DMS153 treated with DMSO at 0.1 percent for 48 hours (cell line): ENCODE data around the gene SP4.
A peak's percentile ranks its signal among the peaks of the same experiment; 100 is the strongest.
"Not testable (repeated sequence)": the region's sequence is repeated elsewhere in the genome, so short reads cannot be mapped to it uniquely, and the experiment has no call there.

Experiments
- DNase-seq: peaks from one replicate; lab custom pipeline; 2025; ENCODE audit not compliant: unreplicated experiment; lab: John Stamatoyannopoulos, UW

The SP4 gene

GRCh38 chr7:21514062-21514461, 86.2 kb downstream of the SP4 start:
- no peak for DNase-seq

- no peak for DNase-seq
Observed at GRCh38 chr7:21524680-21525079, 96.8 kb downstream of the SP4 start.

- no peak for DNase-seq
Observed at GRCh38 chr7:21526007-21526406, 98.1 kb downstream of the SP4 start.

- DNase-seq = no peak
Observed at GRCh38 chr7:21526448-21526847, 98.6 kb downstream of the SP4 start.

GRCh38 chr7:21532485-21532884, 104.6 kb downstream of the SP4 start:
- DNase-seq = not testable (repeated sequence)

GRCh38 chr7:21533646-21534045, 105.8 kb downstream of the SP4 start:
- not testable (repeated sequence) for DNase-seq

- DNase-seq = not testable (repeated sequence)
Observed at GRCh38 chr7:21536445-21537118, 108.7 kb downstream of the SP4 start.

- no peak for DNase-seq
Observed at GRCh38 chr7:21538936-21539495, 111.1 kb downstream of the SP4 start.

- peak; percentile 31 for DNase-seq
Observed at GRCh38 chr7:21542891-21543527, 115.1 kb downstream of the SP4 start, which contains the start of gene DNAH11. TSS of gene DNAH11 (plus strand) at chr7:21543039. CDS start at chr7:21543246, 207 bp downstream.

GRCh38 chr7:21543528-21544302, 115.8 kb downstream of the SP4 start:
- peak; percentile 20 for DNase-seq

- DNase-seq = no peak
Observed at GRCh38 chr7:21544303-21544656, 116.4 kb downstream of the SP4 start.

- peak; percentile 49 for DNase-seq
Observed at GRCh38 chr7:21544715-21545114, 116.8 kb downstream of the SP4 start.

GRCh38 chr7:21547501-21547900, 119.6 kb downstream of the SP4 start:
- no peak for DNase-seq

GRCh38 chr7:21548491-21548890, 120.6 kb downstream of the SP4 start:
- no peak for DNase-seq

- no peak for DNase-seq
Observed at GRCh38 chr7:21550076-21550475, 122.2 kb downstream of the SP4 start.

- DNase-seq = peak; percentile 55
Observed at GRCh38 chr7:21550821-21551531, 123.1 kb downstream of the SP4 start.

GRCh38 chr7:21562385-21562784, 134.5 kb downstream of the SP4 start:
- no peak for DNase-seq
